Tibial nerve (tissue), 4 donors: Measurements from ENCODE around the gene BID. TPM values are rescaled to one million over a fixed set of nuclear protein-coding genes. Genes with fewer than 3 reads are reported as not detected.

Source experiments
- DNase-seq, 2 donors: peaks; one replicate each; pipeline ENCODE4 v3.0.0-alpha.2; 2019; ENCODE audit warnings: low spot score in 2 of 2
- H3K27ac ChIP-seq, 4 donors: fragments of 200-600 bp; sonication (generic) in 3 of 4; one replicate each; pipeline ENCODE4 v1.5.1; 2017 to 2019; ENCODE audit warnings: mild to moderate bottlenecking in 1 of 4
- H3K27me3 ChIP-seq, 2 donors: fragments of 200-600 bp; sonication (generic) in 1 of 2; one replicate each; pipeline versions ENCODE4 v1.5.1 to v1.6.0; 2017 to 2019
- H3K36me3 ChIP-seq, 3 donors: fragments of 200-600 bp; sonication (generic); one replicate each; pipeline ENCODE4 v1.5.1; 2018 to 2019
- H3K4me1 ChIP-seq, 4 donors: fragments of 200-600 bp; sonication (generic) in 3 of 4; one replicate each; pipeline ENCODE4 v1.5.1; 2017 to 2019
- H3K4me3 ChIP-seq, 4 donors: fragments of 200-600 bp; sonication (generic) in 3 of 4; one replicate each; pipeline ENCODE4 v1.5.1; 2017 to 2019; ENCODE audit warnings: mild to moderate bottlenecking in 1 of 4, moderate library complexity in 1 of 4
- H3K9me3 ChIP-seq, 4 donors: fragments of 200-600 bp; sonication (generic) in 3 of 4; one replicate each; pipeline ENCODE4 v1.5.1; 2017 to 2019
- EP300 ChIP-seq, 2 donors: sonication (generic); formaldehyde crosslinking; IDR thresholded peaks; one replicate each; pipeline ENCODE4 v1.6.1; 2017; ENCODE audit warnings: antibody characterized with exemption in 2 of 2, mild to moderate bottlenecking in 1 of 2
- POLR2A ChIP-seq, 2 donors: fragments of 450-650 bp; IDR thresholded peaks; one replicate each; pipeline ENCODE4 v1.6.1; 2017; ENCODE audit warnings: antibody characterized with exemption in 2 of 2, mild to moderate bottlenecking in 2 of 2, moderate library complexity in 2 of 2
- WGBS, 2 donors: methylation state at CpG; one replicate each; pipeline ENCODE4 v1.1.5; 2018; 5-methylcytosine and 5-hydroxymethylcytosine counted together
- total RNA-seq, 4 donors: library from RNA; depleted of rRNA; stranded (reverse); fragments of >200 nt; gene quantifications; one replicate each; pipeline ENCODE4 v1.1.0, GENCODE V29; 2016
- TF ChIP-seq, protein P1 (sequence below), 5 experiments: fragments of 200-600 bp in 3 of 5; fragments of 450-650 bp in 2 of 5; sonication (generic) in 3 of 5; IDR thresholded peaks; one replicate each; pipeline ENCODE4 v1.5.1; 2016 to 2019; ENCODE audit warnings: antibody characterized with exemption in 5 of 5, mild to moderate bottlenecking in 3 of 5, moderate library complexity in 2 of 5

Gene BID
- total RNA-seq, 4 donors from 2014 or later: 6.3 to 47.1 (median 13.7) TPM

DNA sequence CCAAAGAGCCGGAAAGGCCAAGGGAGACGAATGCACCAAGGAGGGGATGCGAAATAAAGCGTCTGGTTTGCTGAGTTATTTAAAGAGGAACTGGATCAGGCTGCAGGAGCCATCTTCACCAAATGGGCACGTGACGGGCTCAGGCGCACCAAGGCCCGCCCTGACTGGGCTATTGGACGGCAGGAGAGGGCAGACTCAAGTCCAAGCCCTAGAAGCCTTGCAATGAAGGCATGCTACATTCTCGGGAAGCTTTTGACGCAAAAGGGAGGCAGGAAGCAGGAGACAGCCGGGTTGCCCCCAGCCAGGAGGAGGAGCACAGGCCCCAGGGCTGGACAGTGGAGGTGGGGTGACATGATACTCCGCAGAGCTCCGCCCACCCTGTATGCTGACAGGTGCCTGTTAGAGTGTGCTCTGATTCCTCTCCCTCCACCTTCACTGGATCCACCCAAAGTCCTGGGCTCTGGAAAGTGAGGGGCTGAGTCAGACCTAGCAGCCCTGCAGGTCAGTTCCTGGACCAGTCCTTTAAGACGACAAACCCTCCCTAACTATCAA, 41.5 kb upstream of the BID start:
- no peak for DNase-seq
- no peak for TF ChIP-seq EP300 (IDR thresholded peaks at IDR 0.05)
- TF ChIP-seq POLR2A (IDR thresholded peaks at IDR 0.05): no peak
- TF ChIP-seq, protein P1, sequence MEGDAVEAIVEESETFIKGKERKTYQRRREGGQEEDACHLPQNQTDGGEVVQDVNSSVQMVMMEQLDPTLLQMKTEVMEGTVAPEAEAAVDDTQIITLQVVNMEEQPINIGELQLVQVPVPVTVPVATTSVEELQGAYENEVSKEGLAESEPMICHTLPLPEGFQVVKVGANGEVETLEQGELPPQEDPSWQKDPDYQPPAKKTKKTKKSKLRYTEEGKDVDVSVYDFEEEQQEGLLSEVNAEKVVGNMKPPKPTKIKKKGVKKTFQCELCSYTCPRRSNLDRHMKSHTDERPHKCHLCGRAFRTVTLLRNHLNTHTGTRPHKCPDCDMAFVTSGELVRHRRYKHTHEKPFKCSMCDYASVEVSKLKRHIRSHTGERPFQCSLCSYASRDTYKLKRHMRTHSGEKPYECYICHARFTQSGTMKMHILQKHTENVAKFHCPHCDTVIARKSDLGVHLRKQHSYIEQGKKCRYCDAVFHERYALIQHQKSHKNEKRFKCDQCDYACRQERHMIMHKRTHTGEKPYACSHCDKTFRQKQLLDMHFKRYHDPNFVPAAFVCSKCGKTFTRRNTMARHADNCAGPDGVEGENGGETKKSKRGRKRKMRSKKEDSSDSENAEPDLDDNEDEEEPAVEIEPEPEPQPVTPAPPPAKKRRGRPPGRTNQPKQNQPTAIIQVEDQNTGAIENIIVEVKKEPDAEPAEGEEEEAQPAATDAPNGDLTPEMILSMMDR (IDR thresholded peaks at IDR 0.05): no peak
- no peaks in the 10 kb centered on the region for H3K4me1 ChIP-seq
- H3K27ac ChIP-seq: no peak overlapping the region
- WGBS, 2 donors: 84 to 92% methylated on average over 15 of the region's 15 CpGs
- no peaks in the 10 kb centered on the region for H3K27me3 ChIP-seq
- no peaks in the 10 kb centered on the region for H3K9me3 ChIP-seq
- H3K4me3 ChIP-seq: no peak overlapping the region
- H3K36me3 ChIP-seq: peaks cover 0 to 98% (median 9%) of the 10 kb centered on the region in 3 donors

DNA sequence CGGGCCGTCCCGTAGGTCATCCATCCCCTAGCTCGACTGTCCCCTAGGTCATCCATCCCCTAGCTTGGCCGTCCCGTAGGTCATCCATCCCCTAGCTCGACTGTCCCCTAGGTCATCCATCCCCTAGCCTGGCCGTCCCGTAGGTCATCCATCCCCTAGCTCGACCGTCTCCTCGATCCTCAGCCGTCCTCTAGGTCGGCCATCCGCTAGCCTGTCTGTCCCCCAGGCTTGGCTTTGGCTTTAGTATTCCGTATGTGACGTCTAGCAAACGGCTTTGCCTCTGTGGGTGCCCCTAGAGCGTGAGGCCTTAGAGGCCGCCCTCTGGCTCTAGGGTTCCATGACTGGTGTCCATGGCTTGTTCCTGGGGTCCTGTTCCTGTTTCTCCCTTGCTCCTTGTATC, 40.6 kb upstream of the BID start:
- H3K36me3 ChIP-seq: peaks cover 3 to 100% (median 9%) of the 10 kb centered on the region in 3 donors
- H3K4me1 ChIP-seq: no peaks in the 10 kb centered on the region
- TF ChIP-seq EP300 (IDR thresholded peaks at IDR 0.05) (no peak), POLR2A (IDR thresholded peaks at IDR 0.05) (no peak)
- TF ChIP-seq, protein P1 (IDR thresholded peaks at IDR 0.05): no peak
- no peak overlapping the region for H3K27ac ChIP-seq
- H3K4me3 ChIP-seq: no peak overlapping the region
- no peaks in the 10 kb centered on the region for H3K9me3 ChIP-seq
- WGBS, 2 donors: 91 to 92% methylated on average over 20 of the region's 20 CpGs
- no peak for DNase-seq
- H3K27me3 ChIP-seq: no peaks in the 10 kb centered on the region

DNA sequence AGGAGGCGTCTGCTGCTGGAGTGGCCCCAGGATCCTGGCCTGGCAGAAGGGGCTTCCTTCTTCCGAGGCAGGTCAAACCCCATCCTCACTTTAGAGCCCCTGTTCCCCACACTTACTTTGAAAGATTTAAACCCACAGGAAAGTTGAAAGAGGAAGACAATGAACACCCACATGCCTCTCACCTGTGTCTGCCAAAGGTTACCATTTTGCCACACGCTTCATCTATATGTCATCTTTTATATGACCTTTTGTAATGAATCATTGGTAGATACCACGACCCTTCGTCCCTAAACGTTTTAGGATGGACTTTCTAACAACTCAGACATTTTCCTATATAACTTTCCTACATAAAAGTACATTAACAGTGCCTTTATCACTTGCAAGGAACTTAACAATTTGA, 39.8 kb upstream of the BID start:
- no peak overlapping the region for H3K27ac ChIP-seq
- no peak for TF ChIP-seq POLR2A (IDR thresholded peaks at IDR 0.05)
- TF ChIP-seq EP300 (IDR thresholded peaks at IDR 0.05): no peak
- TF ChIP-seq, protein P1 (IDR thresholded peaks at IDR 0.05): no peak
- no peaks in the 10 kb centered on the region for H3K27me3 ChIP-seq
- no peak overlapping the region for H3K4me3 ChIP-seq
- WGBS, 2 donors: 83 to 84% methylated on average over 6 of the region's 6 CpGs
- no peak for DNase-seq
- no peaks in the 10 kb centered on the region for H3K9me3 ChIP-seq
- peaks cover 3 to 100% (median 9%) of the 10 kb centered on the region in 3 donors for H3K36me3 ChIP-seq
- H3K4me1 ChIP-seq: no peaks in the 10 kb centered on the region

DNA sequence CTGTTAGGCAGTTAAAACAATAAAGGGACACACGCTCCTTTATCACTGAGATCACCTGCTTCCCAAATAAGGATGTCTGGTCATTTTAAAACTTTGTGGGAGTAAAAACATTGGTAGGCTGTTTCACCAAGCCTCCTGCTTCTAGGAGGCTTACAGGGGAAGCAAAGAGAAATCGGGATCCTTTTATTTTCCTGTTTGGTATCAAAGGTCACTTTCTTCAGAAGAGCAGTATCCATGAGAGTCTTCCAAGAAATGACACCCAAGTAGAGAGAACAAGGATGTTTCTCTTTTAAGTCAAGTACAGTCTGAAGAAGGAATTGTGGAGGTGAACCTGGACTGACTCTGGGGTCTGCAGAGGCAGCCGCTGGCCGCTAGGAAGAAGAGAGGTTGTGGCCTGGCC, 36.9 kb upstream of the BID start:
- 77 to 80% methylated on average over 4 of the region's 4 CpGs for whole genome bisulfite sequencing, 2 donors
- TF ChIP-seq POLR2A (IDR thresholded peaks at IDR 0.05) (no peak), EP300 (IDR thresholded peaks at IDR 0.05) (no peak)
- TF ChIP-seq, protein P1 (IDR thresholded peaks at IDR 0.05): no peak
- H3K9me3 ChIP-seq: no peaks in the 10 kb centered on the region
- no peaks in the 10 kb centered on the region for H3K4me1 ChIP-seq
- no peak for DNase-seq
- H3K27me3 ChIP-seq: no peaks in the 10 kb centered on the region
- H3K36me3 ChIP-seq: peaks cover 3 to 100% (median 24%) of the 10 kb centered on the region in 3 donors
- no peak overlapping the region for H3K27ac ChIP-seq
- H3K4me3 ChIP-seq: no peak overlapping the region

DNA sequence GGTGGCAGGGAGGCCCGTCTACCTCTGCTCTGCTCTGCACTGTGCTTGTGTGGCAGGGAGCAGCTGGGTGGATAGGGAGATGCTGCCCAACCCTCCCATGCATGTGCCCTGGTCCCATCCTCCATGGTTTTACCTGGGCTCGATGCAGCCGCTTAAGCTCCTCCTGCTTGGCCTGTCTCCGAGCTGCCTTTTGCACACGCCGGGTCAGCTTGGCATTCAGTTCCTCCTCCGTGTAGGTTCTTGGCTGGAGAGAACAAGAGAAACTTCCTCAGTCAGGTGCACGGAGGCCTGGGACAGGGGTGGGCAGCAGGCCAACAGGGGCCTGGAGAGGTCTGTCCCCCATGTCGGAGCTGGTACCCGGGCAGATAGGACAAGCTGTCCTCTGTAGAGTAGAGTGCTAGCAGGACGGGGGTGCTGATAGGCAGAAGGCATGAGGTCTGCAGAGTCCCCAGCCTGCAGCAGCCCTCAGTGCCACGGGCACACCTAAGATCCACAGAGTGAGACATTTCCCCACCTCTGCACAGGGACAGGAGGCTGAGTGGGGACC, 36.4 kb upstream of the BID start:
- no peak overlapping the region for H3K27ac ChIP-seq
- TF ChIP-seq EP300 (IDR thresholded peaks at IDR 0.05) (no peak), POLR2A (IDR thresholded peaks at IDR 0.05) (no peak)
- TF ChIP-seq, protein P1 (IDR thresholded peaks at IDR 0.05): no peak
- H3K36me3 ChIP-seq: peaks cover 3 to 100% (median 24%) of the 10 kb centered on the region in 3 donors
- 87 to 95% methylated on average over 11 to 12 of the region's 12 CpGs for WGBS, 2 donors
- H3K4me3 ChIP-seq: no peak overlapping the region
- H3K9me3 ChIP-seq: no peaks in the 10 kb centered on the region
- DNase-seq: no peak
- H3K4me1 ChIP-seq: no peaks in the 10 kb centered on the region
- no peaks in the 10 kb centered on the region for H3K27me3 ChIP-seq
